Breast epithelium (tissue), 3 donors: Measurements from ENCODE around the gene ANKRD31.

Experiments used
- POLR2A ChIP-seq: fragments of 450-650 bp; IDR thresholded peaks from one replicate; pipeline ENCODE4 v1.6.1; 2016; ENCODE audit warnings: antibody characterized with exemption, mild to moderate bottlenecking, moderate library complexity
- TF ChIP-seq, protein P1 (sequence below), 3 donors: fragments of 450-650 bp; IDR thresholded peaks; one replicate each; pipeline ENCODE4 v1.5.1; 2016 to 2017; ENCODE audit warnings: antibody characterized with exemption in 3 of 3, mild to moderate bottlenecking in 3 of 3, moderate library complexity in 3 of 3

DNA sequence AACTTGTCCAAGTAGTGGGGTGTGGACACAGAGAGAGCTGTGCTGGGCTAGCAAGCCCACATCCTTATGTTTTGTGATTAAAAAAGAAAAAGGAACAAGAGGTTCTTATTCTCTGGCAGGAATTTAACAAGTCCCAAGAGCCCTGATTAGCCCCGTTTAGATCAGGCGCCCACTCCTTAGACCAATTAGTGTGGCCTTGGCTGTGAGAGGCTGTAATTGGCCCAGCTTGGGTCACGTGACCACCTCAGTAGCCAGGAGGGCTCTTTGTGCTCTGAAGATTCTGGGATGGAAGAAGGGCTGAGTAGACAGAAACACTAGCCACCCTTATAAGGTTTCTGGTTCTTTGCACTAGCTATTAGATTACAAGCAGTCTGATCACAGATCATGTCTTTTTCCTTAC lies 215.5 kb downstream of the ANKRD31 start:
- TF ChIP-seq, protein P1, sequence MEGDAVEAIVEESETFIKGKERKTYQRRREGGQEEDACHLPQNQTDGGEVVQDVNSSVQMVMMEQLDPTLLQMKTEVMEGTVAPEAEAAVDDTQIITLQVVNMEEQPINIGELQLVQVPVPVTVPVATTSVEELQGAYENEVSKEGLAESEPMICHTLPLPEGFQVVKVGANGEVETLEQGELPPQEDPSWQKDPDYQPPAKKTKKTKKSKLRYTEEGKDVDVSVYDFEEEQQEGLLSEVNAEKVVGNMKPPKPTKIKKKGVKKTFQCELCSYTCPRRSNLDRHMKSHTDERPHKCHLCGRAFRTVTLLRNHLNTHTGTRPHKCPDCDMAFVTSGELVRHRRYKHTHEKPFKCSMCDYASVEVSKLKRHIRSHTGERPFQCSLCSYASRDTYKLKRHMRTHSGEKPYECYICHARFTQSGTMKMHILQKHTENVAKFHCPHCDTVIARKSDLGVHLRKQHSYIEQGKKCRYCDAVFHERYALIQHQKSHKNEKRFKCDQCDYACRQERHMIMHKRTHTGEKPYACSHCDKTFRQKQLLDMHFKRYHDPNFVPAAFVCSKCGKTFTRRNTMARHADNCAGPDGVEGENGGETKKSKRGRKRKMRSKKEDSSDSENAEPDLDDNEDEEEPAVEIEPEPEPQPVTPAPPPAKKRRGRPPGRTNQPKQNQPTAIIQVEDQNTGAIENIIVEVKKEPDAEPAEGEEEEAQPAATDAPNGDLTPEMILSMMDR (IDR thresholded peaks at IDR 0.05) = no peak
- no peak for TF ChIP-seq POLR2A
